Thoracic aorta (tissue), 2 donors: ENCODE data around the gene AHSG. TPM values are rescaled to one million over a fixed set of nuclear protein-coding genes. Genes with fewer than 3 reads are reported as not detected.
"Not testable (repeated sequence)": the region's sequence is repeated elsewhere in the genome, so short reads cannot be mapped to it uniquely, and the experiment has no call there.

Experiments
- ATAC-seq: fragments of 150-250 bp; one replicate; pipeline ENCODE4 v1.8.0; 2017; ENCODE audit warnings: low read depth; ENCODE audit not compliant: insufficient number of reproducible peaks, low FRiP score
- DNase-seq: peaks from one replicate; pipeline ENCODE4 v3.0.0-alpha.2; 2020; ENCODE audit warnings: low spot score
- H3K27ac ChIP-seq, 2 donors: fragments of 200-600 bp; sonication (generic); 1 replicate in 1 of 2; 2 replicates in 1 of 2; pipeline ENCODE4 v1.5.1; 2016; ENCODE audit warnings: mild to moderate bottlenecking in 2 of 2, moderate library complexity in 2 of 2
- H3K27me3 ChIP-seq: fragments of 200-600 bp; sonication (generic); replicated peaks from 2 replicates; pipeline ENCODE4 v1.6.0; 2016; ENCODE audit warnings: mild to moderate bottlenecking; ENCODE audit not compliant: insufficient read depth
- H3K36me3 ChIP-seq: fragments of 200-600 bp; sonication (generic); one replicate; pipeline ENCODE4 v1.5.1; 2016
- H3K4me1 ChIP-seq, 2 donors: fragments of 200-600 bp; sonication (generic); 1 replicate in 1 of 2; 2 replicates in 1 of 2; pipeline versions ENCODE4 v1.5.1 to v1.6.0; 2016; ENCODE audit warnings: low read depth in 2 of 2, mild to moderate bottlenecking in 1 of 2; ENCODE audit not compliant: control insufficient read depth in 1 of 2
- H3K4me3 ChIP-seq: fragments of 200-600 bp; sonication (generic); 2 replicates; pipeline ENCODE4 v1.5.1; 2016; ENCODE audit warnings: mild to moderate bottlenecking
- H3K9me3 ChIP-seq: fragments of 200-600 bp; sonication (generic); 2 replicates; pipeline ENCODE4 v1.5.1; 2016
- CTCF ChIP-seq: fragments of 200-600 bp; sonication (generic); IDR thresholded peaks from one replicate; pipeline ENCODE4 v1.5.1; 2019; ENCODE audit warnings: antibody characterized with exemption
- total RNA-seq, 2 donors: library from RNA; depleted of rRNA; stranded (reverse); fragments of >200 nt; gene quantifications; one replicate each; pipeline versions ENCODE4 v1.1.0 to v1.2.3, GENCODE V29; 2016

AHSG gene
- total RNA-seq: not detected

GRCh38 chr3:186612721-186613636, at the start of gene AHSG:
Gene AHSG (plus strand): TSS chr3:186613060. CDS start chr3:186613142, 82 bp downstream.
- Histone ChIP-seq H3K27ac (no peak within 1 kb of the TSS), H3K4me1 (peaks cover 0 to 3% of the 10 kb centered on the region in 2 donors), H3K36me3 (no peaks in the 10 kb centered on the region), H3K9me3 (no peaks in the 10 kb centered on the region), H3K4me3 (no peak within 1 kb of the TSS), H3K27me3 (no peaks in the 10 kb centered on the region)
- ATAC-seq: no peak
- no peak for TF ChIP-seq CTCF
- no peak for DNase-seq

GRCh38 chr3:186564586-186564985, 48.3 kb upstream of the AHSG start:
- H3K4me1 ChIP-seq: peaks cover 11 to 46% of the 10 kb centered on the region in 2 donors
- DNase-seq (no peak), ATAC-seq (no peak)
- H3K27ac ChIP-seq: no peak overlapping the region
- no peaks in the 10 kb centered on the region for H3K9me3 ChIP-seq
- TF ChIP-seq CTCF: no peak
- H3K4me3 ChIP-seq: no peak overlapping the region
- H3K27me3 ChIP-seq: no peaks in the 10 kb centered on the region
- H3K36me3 ChIP-seq: peaks cover 3% of the 10 kb centered on the region

GRCh38 chr3:186566772-186567071, 46.1 kb upstream of the AHSG start:
- TF ChIP-seq CTCF: no peak
- no peak for ATAC-seq
- peaks cover 20 to 57% of the 10 kb centered on the region in 2 donors for H3K4me1 ChIP-seq
- no peaks in the 10 kb centered on the region for H3K9me3 ChIP-seq
- H3K27ac ChIP-seq: peak overlapping the region; percentile 81 to 85
- no peaks in the 10 kb centered on the region for H3K27me3 ChIP-seq
- DNase-seq: no peak
- H3K36me3 ChIP-seq: peaks cover 3% of the 10 kb centered on the region
- peak overlapping the region; percentile 87 for H3K4me3 ChIP-seq

GRCh38 chr3:186567072-186567921, 45.6 kb upstream of the AHSG start, which contains the start of gene TBCCD1:
Gene TBCCD1 (minus strand): TSS chr3:186567339. CDS start chr3:186564329, 3,010 bp downstream.
- TF ChIP-seq CTCF: no peak
- H3K27me3 ChIP-seq: no peaks in the 10 kb centered on the region
- peak within 1 kb of the TSS; percentile 87 for H3K4me3 ChIP-seq
- H3K36me3 ChIP-seq: peaks cover under 1% of the 10 kb centered on the region
- H3K9me3 ChIP-seq: no peaks in the 10 kb centered on the region
- peak within 1 kb of the TSS; percentile 81 to 85 for H3K27ac ChIP-seq
- peak; percentile 47 for DNase-seq
- H3K4me1 ChIP-seq: peaks cover 23 to 55% of the 10 kb centered on the region in 2 donors
- ATAC-seq: peak; percentile 32

- not testable (repeated sequence) for ATAC-seq, DNase-seq, H3K9me3 ChIP-seq, H3K27me3 ChIP-seq, H3K36me3 ChIP-seq
- H3K27ac ChIP-seq: peak overlapping the region in 1 of 2 donors; percentile 60
- H3K4me3 ChIP-seq: peak overlapping the region; percentile 100
- peaks cover 21 to 34% of the 10 kb centered on the region in 2 donors for H3K4me1 ChIP-seq
Observed at GRCh38 chr3:186569361-186569760, 43.5 kb upstream of the AHSG start.
